Astrocyte (in vitro differentiated cells and primary cell): ENCODE results near the gene PRF1.
"Not testable (repeated sequence)": the region's sequence is repeated elsewhere in the genome, so short reads cannot be mapped to it uniquely, and the experiment has no call there.

Experiments
- CTCF ChIP-seq: IDR thresholded peaks from 2 replicates; pipeline ENCODE4 v1.5.1; 2011; ENCODE audit warnings: low read depth, mild to moderate bottlenecking, inconsistent platforms, low read length, moderate library complexity; ENCODE audit not compliant: insufficient read depth
- EZH2 ChIP-seq: IDR thresholded peaks from 2 replicates; pipeline ENCODE4 v1.6.1; 2012; ENCODE audit warnings: mild to moderate bottlenecking, low read length, inconsistent platforms; ENCODE audit not compliant: insufficient read depth

DNA sequence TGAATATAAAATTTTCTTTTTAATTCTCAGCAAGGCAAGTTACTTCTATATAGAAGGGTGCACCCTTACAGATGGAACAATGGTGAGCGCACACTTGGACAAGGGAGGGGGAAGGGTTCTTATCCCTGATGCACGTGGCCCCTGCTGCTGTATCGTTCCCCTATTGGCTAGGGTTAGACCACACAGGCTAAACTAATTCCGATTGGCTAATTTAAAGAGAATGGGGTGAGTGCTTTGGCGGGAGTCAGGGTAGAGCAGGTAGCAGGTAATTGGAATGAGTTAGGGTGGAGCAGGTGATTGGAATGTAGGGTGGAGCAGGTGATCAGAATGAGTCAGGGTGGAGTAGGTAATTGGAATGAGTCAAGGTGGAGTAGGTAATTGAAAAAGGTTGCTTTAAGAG is 32.0 kb upstream of the PRF1 start:
- not testable (repeated sequence) for TF ChIP-seq CTCF, EZH2
